HG02938 (cell line): ENCODE data around the gene MZT2A.
A peak's percentile ranks its signal among the peaks of the same experiment; 100 is the strongest.
"Not testable (repeated sequence)": the region's sequence is repeated elsewhere in the genome, so short reads cannot be mapped to it uniquely, and the experiment has no call there.

Source experiments
- ATAC-seq: cut with Tn5 transposase; IDR thresholded peaks from one replicate; pipeline ENCODE4 v1.9.1; 2021; ENCODE audit warnings: mild to moderate bottlenecking, moderate library complexity; ENCODE audit not compliant: unreplicated experiment

The MZT2A gene

GRCh38 chr2:131492418-131493198 is 411 bp upstream of the MZT2A start:
- ATAC-seq, result peak; percentile 70

GRCh38 chr2:131491469-131491836 is 744 bp downstream of the MZT2A start:
- peak; percentile 3 for ATAC-seq

GRCh38 chr2:131490616-131491468 is 1.4 kb downstream of the MZT2A start:
- not testable (repeated sequence) for ATAC-seq

GRCh38 chr2:131488306-131489205 is 3.6 kb downstream of the MZT2A start:
- ATAC-seq, result no peak

GRCh38 chr2:131486201-131486902 is 5.8 kb downstream of the MZT2A start:
- not testable (repeated sequence) for ATAC-seq

GRCh38 chr2:131484906-131485460 is 7.2 kb downstream of the MZT2A start:
- ATAC-seq, result not testable (repeated sequence)

- ATAC-seq, result not testable (repeated sequence)
These were observed 8.0 kb downstream of the MZT2A start for GRCh38 chr2:131483981-131484820.

- not testable (repeated sequence) for ATAC-seq
These were observed 9.6 kb downstream of the MZT2A start for GRCh38 chr2:131482506-131483155.

- ATAC-seq, result not testable (repeated sequence)
These were observed 11.8 kb downstream of the MZT2A start for GRCh38 chr2:131480351-131480750.

- ATAC-seq, result not testable (repeated sequence)
These were observed 13.2 kb downstream of the MZT2A start for GRCh38 chr2:131478850-131479461.

GRCh38 chr2:131478074-131478849 is 13.9 kb downstream of the MZT2A start:
- ATAC-seq, result not testable (repeated sequence)

- not testable (repeated sequence) for ATAC-seq
These were observed 15.0 kb downstream of the MZT2A start for GRCh38 chr2:131477227-131477626.

GRCh38 chr2:131476363-131476762 is 15.8 kb downstream of the MZT2A start:
- ATAC-seq, result not testable (repeated sequence)

GRCh38 chr2:131475831-131476230 is 16.4 kb downstream of the MZT2A start, which contains the start of gene TUBA3D:
Gene TUBA3D, plus strand, starts transcription at chr2:131476119. Its CDS starts 81 bp downstream, at chr2:131476200.
- ATAC-seq, result no peak

- ATAC-seq, result not testable (repeated sequence)
These were observed 18.9 kb downstream of the MZT2A start for GRCh38 chr2:131473266-131473665.

- ATAC-seq, result not testable (repeated sequence)
These were observed 20.6 kb downstream of the MZT2A start for GRCh38 chr2:131471624-131472023.

GRCh38 chr2:131470944-131471343 is 21.3 kb downstream of the MZT2A start:
- not testable (repeated sequence) for ATAC-seq
